Activated CD4-positive, CD25-positive, alpha-beta regulatory T cell treated with anti-CD3 and anti-CD28 coated beads, Interleukin-2, amount 50 U/mL, for 24 hours (primary cell): ENCODE measurements around the gene SOX6.
"Not testable (repeated sequence)": the region's sequence is repeated elsewhere in the genome, so short reads cannot be mapped to it uniquely, and the experiment has no call there.

ENCODE experiments used
- ATAC-seq, 2 donors: fragments of 150-1000 bp; cut with Tn5 transposase; one replicate each; pipeline ENCODE4 v1.10.0; 2021; ENCODE audit warnings: mild to moderate bottlenecking in 1 of 2, moderate library complexity in 1 of 2

Gene SOX6

DNA sequence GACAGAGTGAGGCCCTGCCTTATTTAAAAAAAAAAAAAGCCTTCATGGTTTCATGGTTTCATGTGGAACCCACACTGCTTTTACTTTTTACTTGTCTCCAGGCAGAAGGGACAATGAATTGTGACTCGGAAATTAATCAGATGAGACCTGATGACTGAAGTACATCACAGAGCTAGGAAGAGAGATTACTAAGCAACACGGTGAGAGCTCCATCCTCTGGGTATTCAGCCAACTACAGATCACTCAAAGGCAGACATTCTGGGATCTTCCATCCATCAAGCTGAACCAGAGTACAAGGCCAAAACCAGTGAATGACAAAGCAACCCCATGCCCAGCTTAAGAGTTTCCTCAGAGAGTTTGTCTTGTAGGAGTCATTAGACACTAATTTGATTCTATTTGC is 433.2 kb downstream of the SOX6 start:
- ATAC-seq = no peak

DNA sequence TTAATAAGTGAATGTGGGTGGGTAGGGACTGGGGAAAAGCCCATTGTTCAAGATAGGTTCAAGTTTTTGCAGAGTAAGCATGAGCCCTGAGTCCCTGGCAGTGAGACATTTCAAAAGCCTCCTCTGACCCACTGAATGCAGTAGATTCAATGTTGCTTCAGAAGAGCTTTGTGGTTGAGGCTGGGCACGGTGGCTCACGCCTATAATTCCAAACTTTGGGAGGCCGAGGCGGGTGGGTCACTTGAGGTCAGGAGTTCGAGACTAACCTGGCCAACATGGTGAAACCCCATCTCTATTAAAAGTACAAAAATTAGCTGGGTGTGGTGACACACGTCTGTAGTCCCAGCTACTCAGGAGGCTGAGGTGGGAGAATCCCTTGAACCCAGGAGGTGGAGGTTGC is 433.6 kb downstream of the SOX6 start:
- ATAC-seq = not testable (repeated sequence)

DNA sequence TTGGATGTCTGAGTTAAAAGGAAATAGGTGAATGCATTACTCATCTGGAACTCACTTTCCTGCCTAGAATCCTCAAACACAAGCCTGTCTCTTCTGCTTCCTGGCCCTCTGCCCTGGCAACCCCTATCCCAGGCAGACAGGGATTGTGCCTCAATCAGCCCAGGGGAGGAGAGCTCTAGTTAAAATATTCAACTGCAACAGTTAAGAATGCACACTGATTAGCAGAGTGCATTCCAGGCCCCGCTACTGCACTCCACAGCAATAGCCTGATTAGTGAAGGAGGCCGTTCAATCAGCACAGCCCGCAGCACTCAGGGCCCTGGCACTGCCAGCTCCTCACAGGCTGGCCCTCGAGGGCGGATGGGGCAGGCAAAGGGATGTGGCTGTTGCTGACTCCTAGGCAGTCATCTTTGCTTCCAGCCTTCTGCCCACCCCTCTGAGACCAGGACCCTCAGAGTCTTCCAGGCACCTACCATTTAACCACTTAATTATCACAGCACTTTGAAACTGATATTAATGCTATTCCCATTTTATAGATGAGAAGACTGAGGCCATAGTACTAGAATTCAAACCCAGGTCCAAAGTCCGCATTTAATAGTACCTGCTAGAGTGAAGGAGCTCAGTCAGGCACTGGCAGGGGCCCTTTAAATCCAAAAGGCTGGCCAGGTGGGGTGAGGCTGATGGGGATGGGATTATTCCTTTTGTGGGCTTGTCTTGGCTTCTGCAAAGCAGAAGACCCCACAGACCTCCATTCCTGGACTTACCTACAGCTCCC is 435.3 kb downstream of the SOX6 start:
- no peak for ATAC-seq

DNA sequence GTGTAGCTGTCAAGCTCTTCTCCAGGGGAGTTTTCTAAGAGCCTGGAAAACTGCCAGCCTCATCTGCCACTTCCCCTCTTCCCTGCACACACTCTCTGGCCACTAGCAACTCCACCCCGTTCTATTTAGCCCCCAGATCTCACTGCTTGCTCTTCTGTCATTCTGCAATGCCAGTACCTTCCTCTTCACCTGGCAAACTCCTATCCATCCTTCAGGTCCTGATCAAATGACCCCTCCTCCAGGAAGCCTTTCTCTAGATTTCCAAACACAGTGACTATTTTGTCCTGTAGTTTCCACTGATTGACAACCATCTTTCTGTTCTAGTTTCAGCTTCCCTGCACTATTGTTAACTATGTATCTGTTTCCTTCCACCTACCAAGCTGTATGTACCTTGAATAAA is 437.7 kb downstream of the SOX6 start:
- no peak for ATAC-seq

DNA sequence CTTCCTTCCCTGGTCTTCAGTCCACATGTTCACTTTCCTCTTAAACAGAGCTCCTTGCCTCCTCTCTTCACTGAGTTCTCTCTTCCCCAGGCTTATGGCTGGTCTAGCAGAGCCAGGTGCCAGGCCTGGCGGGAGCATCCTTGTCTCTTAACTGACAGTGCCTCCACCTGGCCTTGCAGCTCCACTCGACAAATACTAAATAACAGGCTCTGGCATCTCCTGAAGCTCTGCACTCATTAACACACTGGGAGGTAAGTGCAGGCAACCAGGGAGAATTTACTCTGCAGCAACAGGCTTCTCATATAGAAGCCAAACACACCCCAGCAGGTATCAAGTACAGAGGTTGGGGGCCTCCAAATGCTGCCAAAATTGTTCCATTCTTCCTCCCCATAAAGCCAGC is 438.1 kb downstream of the SOX6 start:
- ATAC-seq = no peak
